ENCODE measurements around the gene GSK3A.

The GSK3A gene

GRCh38 chr19:42280815-42281145, 38.4 kb upstream of the GSK3A start:
- peak; percentile 63 for DNase-seq (ENCODE audit: low spot score)

- peak; percentile 100 for DNase-seq (ENCODE audit: low spot score)
These were observed 37.8 kb upstream of the GSK3A start for GRCh38 chr19:42279902-42280814.

- no peak for DNase-seq (ENCODE audit: low spot score)
These were observed 36.9 kb upstream of the GSK3A start for GRCh38 chr19:42279155-42279901.

GRCh38 chr19:42278452-42279154, 36.2 kb upstream of the GSK3A start:
- DNase-seq (ENCODE audit: low spot score) = no peak

GRCh38 chr19:42277821-42278451, 35.5 kb upstream of the GSK3A start:
- DNase-seq (ENCODE audit: low spot score) = no peak

- no peak for DNase-seq (ENCODE audit: low spot score)
These were observed 34.4 kb upstream of the GSK3A start for GRCh38 chr19:42276821-42277220.

GRCh38 chr19:42276284-42276683, 33.9 kb upstream of the GSK3A start:
- DNase-seq (ENCODE audit: low spot score) = no peak

GRCh38 chr19:42275517-42275916, 33.1 kb upstream of the GSK3A start:
- DNase-seq (ENCODE audit: low spot score) = no peak

- no peak for DNase-seq (ENCODE audit: low spot score)
These were observed 32.7 kb upstream of the GSK3A start for GRCh38 chr19:42275103-42275502.

- DNase-seq (ENCODE audit: low spot score) = no peak
These were observed 31.8 kb upstream of the GSK3A start for GRCh38 chr19:42274065-42274682.

GRCh38 chr19:42273407-42274064, 31.1 kb upstream of the GSK3A start:
- DNase-seq (ENCODE audit: low spot score) = no peak

- no peak for DNase-seq (ENCODE audit: low spot score)
These were observed 30.6 kb upstream of the GSK3A start for GRCh38 chr19:42272989-42273406.

- DNase-seq (ENCODE audit: low spot score) = no peak
These were observed 30.1 kb upstream of the GSK3A start for GRCh38 chr19:42272535-42272897.

GRCh38 chr19:42271861-42272534, 29.6 kb upstream of the GSK3A start:
- DNase-seq (ENCODE audit: low spot score) = no peak

- DNase-seq (ENCODE audit: low spot score) = no peak
These were observed 28.6 kb upstream of the GSK3A start for GRCh38 chr19:42271045-42271419.

- no peak for DNase-seq (ENCODE audit: low spot score)
These were observed 28.1 kb upstream of the GSK3A start for GRCh38 chr19:42270346-42271044.

GRCh38 chr19:42269478-42270345, 27.3 kb upstream of the GSK3A start:
- no peak for DNase-seq (ENCODE audit: low spot score)

- peak; percentile 99 for DNase-seq (ENCODE audit: low spot score)
These were observed 26.5 kb upstream of the GSK3A start, which contains the start of gene CIC for GRCh38 chr19:42268704-42269477. CIC (plus strand) TSS chr19:42269252; CDS start chr19:42271784, 2,532 bp downstream.

Data from HuH-7.5 (cell line).